ENCODE data around the gene PICALM. TPM values are rescaled to one million over a fixed set of nuclear protein-coding genes. Genes with fewer than 3 reads are reported as not detected.

Gene PICALM
- total and polyA plus RNA-seq, 10 of the 15 experiments (the other 5 are each of a cell fraction or from before 2014, with no cell fraction given) = 4.3 to 150 (median 41.8) TPM

GRCh38 chr11:86037743-86038142 lies 31.1 kb downstream of the PICALM start:
- Histone ChIP-seq H3K4me3 (no peak overlapping the region), H4K20me1 (ENCODE audit: control insufficient read depth, insufficient read depth) (no peaks in the 10 kb centered on the region), H2AFZ (ENCODE audit: control insufficient read depth, low read depth, low read length) (no peak overlapping the region), H3K4me1 (ENCODE audit: control insufficient read depth, insufficient read depth, low read length) (peaks cover 20% of the 10 kb centered on the region), H3K27ac (ENCODE audit: control insufficient read depth, insufficient read depth) (no peak overlapping the region), H3K36me3 (ENCODE audit: control insufficient read depth in 2 of 2, insufficient read depth in 2 of 2, low read length in 1 of 2) (peaks cover 0 to 5% of the 10 kb centered on the region in 2 experiments; a peak in 3 of 4 replicates), H3K4me2 (ENCODE audit: control insufficient read depth, insufficient read depth) (no peak overlapping the region), H3K9ac (ENCODE audit: control insufficient read depth, insufficient read depth, low read length) (no peak overlapping the region), H3K27me3 (replicated peaks in 1 of 2; ENCODE audit: control insufficient read depth in 2 of 2, insufficient read depth in 2 of 2, low read length in 1 of 2) (no peaks in the 10 kb centered on the region), H3K79me2 (ENCODE audit: control insufficient read depth, insufficient read depth, low read length) (peaks cover 91% of the 10 kb centered on the region), H3K9me3 (replicated peaks; ENCODE audit: control insufficient read depth, insufficient read depth, low read length) (no peaks in the 10 kb centered on the region)
- in situ Hi-C loops (cut with MboI) (no loop called here), intact Hi-C loops (cut with micrococcal nuclease; ENCODE audit: unreplicated experiment) (no loop called here)
- RAD21 ChIA-PET (ENCODE audit: unreplicated experiment) = interaction anchor here (2.0 kb wide), 1 partner anchor 156 kb away, joined by 4 read pairs; no protein-coding TSS in a partner anchor
- no TSS peak for BruUV-seq (replicated peaks)
- POLR2A ChIA-PET = interaction anchor here (1.2 kb wide), 1 partner anchor 9 kb away, joined by 4 read pairs; no protein-coding TSS in a partner anchor
- SMC1A ChIA-PET (ENCODE audit: uncharacterized antibody, unreplicated experiment) = interaction anchor here (7.1 kb wide), 1 partner anchor 158 kb away, joined by 126 read pairs; no protein-coding TSS in a partner anchor
- DNase-seq (ENCODE audit: low read depth, low spot score) = no peak
- no peak for TF ChIP-seq POLR2A (IDR thresholded peaks at IDR 0.05; ENCODE audit: low read depth, low read length)
- TF ChIP-seq FOXM1 (IDR thresholded peaks at IDR 0.05; ENCODE audit: low read depth, low read length) = no peak
- no peak for TF ChIP-seq RAD51 (IDR thresholded peaks at IDR 0.05)
- TF ChIP-seq YBX1 (IDR thresholded peaks at IDR 0.05) = no peak
- no peak for TF ChIP-seq CBX5 (IDR thresholded peaks at IDR 0.05; ENCODE audit: low read depth)
- no peak for TF ChIP-seq BACH1 (IDR thresholded peaks at IDR 0.05; ENCODE audit: borderline replicate concordance)
- TF ChIP-seq KLF5 (IDR thresholded peaks at IDR 0.05; ENCODE audit: partially characterized antibody) = no peak
- no peak for TF ChIP-seq TAF1 (IDR thresholded peaks at IDR 0.05; ENCODE audit: borderline replicate concordance, low read depth, low read length)
- no peak for TF ChIP-seq MLLT1 (IDR thresholded peaks at IDR 0.05)
- TF ChIP-seq NFYA (IDR thresholded peaks at IDR 0.05; ENCODE audit: borderline replicate concordance, low read depth, low read length) = no peak
- TF ChIP-seq IRF4 (IDR thresholded peaks at IDR 0.05; ENCODE audit: low read depth, low read length) = no peak
- no peak for TF ChIP-seq FOS (IDR thresholded peaks at IDR 0.05; ENCODE audit: borderline replicate concordance, extremely low read depth, insufficient read length)
- no peak for TF ChIP-seq REST (IDR thresholded peaks at IDR 0.05; ENCODE audit: low read depth, low read length)
- TF ChIP-seq CBFB (IDR thresholded peaks at IDR 0.05; ENCODE audit: low read depth) = no peak
- TF ChIP-seq ZBTB11 (CRISPR knock-in tag; IDR thresholded peaks at IDR 0.05) = no peak
- WGBS (ENCODE audit: insufficient coverage, insufficient replicate concordance, low lambda C conversion rate, missing lambda C conversion rate) = 91% methylated on average over 4 of the region's 4 CpGs
- FAIRE-seq = no peak
- no peak for ATAC-seq
- CTCF ChIA-PET = interaction anchor here (4.2 kb wide), 1 partner anchor 156 kb away, joined by 13 read pairs; no protein-coding TSS in a partner anchor

Data from GM12878 (cell line).